H1 (cell line): Measurements from ENCODE around the gene SERINC4. TPM values are rescaled to one million over a fixed set of nuclear protein-coding genes. Genes with fewer than 3 reads are reported as not detected.

ENCODE experiments used
- CTCF ChIA-PET: fragments of 300-600 bp; sonication (Branson Sonifier 250); formaldehyde crosslinking; loops from one replicate; lab custom pipeline; 2021; ENCODE audit not compliant: partially characterized antibody; lab: Charles Lee
- POLR2A ChIA-PET: fragments of 300-600 bp; sonication (Branson Sonifier 250); formaldehyde crosslinking; loops from one replicate; lab custom pipeline; 2021; ENCODE audit warnings: inconsistent platforms; ENCODE audit not compliant: partially characterized antibody; lab: Charles Lee
- DNase-seq, 2 experiments: peaks; one replicate each; pipeline versions ENCODE4 v3.0.0 to v3.0.0-alpha.2; 2010 to 2022; ENCODE audit warnings: low spot score in 2 of 2, low read depth in 1 of 2, mixed read lengths in 1 of 2
- FAIRE-seq: peaks from 2 replicates; lab custom pipeline; 2011; peaks lifted over from hg19 to GRCh38; lab: Jason Lieb, UNC
- H2AFZ ChIP-seq: 2 replicates; pipeline ENCODE4 v1.8.1; 2012; ENCODE audit warnings: low read length, inconsistent platforms
- H2AK5ac ChIP-seq: 2 replicates; pipeline ENCODE4 v1.6.1; 2013; ENCODE audit warnings: low read depth, low read length
- H2BK120ac ChIP-seq: replicated peaks from 2 replicates; pipeline ENCODE3; 2013; ENCODE audit warnings: low read depth, low read length, inconsistent platforms
- H2BK12ac ChIP-seq: 2 replicates; pipeline ENCODE4 v1.6.1; 2013; ENCODE audit warnings: low read depth, low read length
- H2BK15ac ChIP-seq: 2 replicates; pipeline ENCODE4 v1.6.1; 2013; ENCODE audit warnings: low read length
- H2BK20ac ChIP-seq: 2 replicates; pipeline ENCODE4 v1.6.1; 2013; ENCODE audit warnings: low read length
- H2BK5ac ChIP-seq: 2 replicates; pipeline ENCODE4 v1.6.1; 2013; ENCODE audit warnings: low read depth, low read length
- H3K14ac ChIP-seq: 2 replicates; pipeline ENCODE4 v1.6.1; 2013; ENCODE audit warnings: inconsistent platforms; ENCODE audit not compliant: insufficient read length
- H3K18ac ChIP-seq: 2 replicates; pipeline ENCODE4 v1.6.1; 2013; ENCODE audit warnings: low read length; ENCODE audit errors: extremely low read depth
- H3K23ac ChIP-seq: 2 replicates; pipeline ENCODE4 v1.6.1; 2013; ENCODE audit warnings: inconsistent platforms; ENCODE audit not compliant: insufficient read length
- H3K23me2 ChIP-seq: 2 replicates; pipeline ENCODE4 v1.6.1; 2013; ENCODE audit warnings: low read depth, low read length
- H3K27ac ChIP-seq: 2 replicates; pipeline ENCODE4 v1.6.1; 2011; ENCODE audit warnings: low read depth, low read length, inconsistent platforms
- H3K27me3 ChIP-seq, 4 experiments: replicated peaks in 1 of 4; 1 replicate in 1 of 4; 2 replicates in 3 of 4; pipeline versions ENCODE4 v1.6.1 to v1.8.1; 2011 to 2013; ENCODE audit warnings: low read length in 3 of 4, mild to moderate bottlenecking in 3 of 4, inconsistent platforms in 2 of 4, mixed read lengths in 2 of 4, moderate library complexity in 1 of 4; ENCODE audit not compliant: control insufficient read depth in 3 of 4, insufficient read depth in 3 of 4; ENCODE audit errors: extremely low read depth in 1 of 4
- H3K36me3 ChIP-seq, 4 experiments: 2 replicates each; pipeline versions ENCODE4 v1.6.1 to v1.8.1; 2011 to 2013; ENCODE audit warnings: mild to moderate bottlenecking in 4 of 4, low read length in 3 of 4, moderate library complexity in 2 of 4, control low read depth in 1 of 4, inconsistent platforms in 1 of 4; ENCODE audit not compliant: insufficient read depth in 4 of 4, control insufficient read depth in 2 of 4
- H3K4ac ChIP-seq: replicated peaks from 2 replicates; pipeline ENCODE3; 2013; ENCODE audit warnings: low read length, low read depth, mixed read lengths, inconsistent platforms; ENCODE audit not compliant: insufficient read length
- H3K4me1 ChIP-seq, 4 experiments: replicated peaks in 1 of 4; 1 replicate in 1 of 4; 2 replicates in 3 of 4; pipeline versions ENCODE4 v1.6.1 to v1.8.1; 2011 to 2013; ENCODE audit warnings: low read length in 3 of 4, inconsistent platforms in 2 of 4, mixed read lengths in 1 of 4; ENCODE audit not compliant: insufficient read depth in 4 of 4, control insufficient read depth in 3 of 4
- H3K4me2 ChIP-seq, 2 experiments: 2 replicates each; pipeline versions ENCODE4 v1.6.1 to v1.8.1; 2011 to 2013; ENCODE audit warnings: low read depth in 2 of 2, low read length in 2 of 2, control low read depth in 1 of 2, inconsistent platforms in 1 of 2, mild to moderate bottlenecking in 1 of 2; ENCODE audit not compliant: insufficient read depth in 1 of 2
- H3K4me3 ChIP-seq, 4 experiments: fragments of 200-600, 300-600 bp in 1 of 4; sonication (generic), shearing (Covaris generic), sonication (Bioruptor Twin) in 1 of 4; 2 replicates each; pipeline versions ENCODE4 v1.5.1 to v1.8.1; 2011 to 2016; ENCODE audit warnings: low read length in 4 of 4, low read depth in 3 of 4, control low read depth in 2 of 4, inconsistent platforms in 2 of 4, mild to moderate bottlenecking in 2 of 4, mixed read lengths in 1 of 4, moderate library complexity in 1 of 4; ENCODE audit not compliant: insufficient read depth in 2 of 4; ENCODE audit errors: extremely low read depth in 1 of 4
- H3K56ac ChIP-seq: replicated peaks from 2 replicates; pipeline ENCODE3; 2013; ENCODE audit warnings: low read depth, mild to moderate bottlenecking, mixed read lengths, low read length, inconsistent platforms; ENCODE audit not compliant: insufficient read length
- H3K79me1 ChIP-seq: 2 replicates; pipeline ENCODE4 v1.6.1; 2013; ENCODE audit warnings: low read depth, low read length, control low read depth
- H3K79me2 ChIP-seq, 2 experiments: 2 replicates each; pipeline versions ENCODE4 v1.6.1 to v1.8.1; 2012 to 2013; ENCODE audit warnings: low read length in 2 of 2, mild to moderate bottlenecking in 2 of 2, inconsistent platforms in 1 of 2; ENCODE audit not compliant: insufficient read depth in 2 of 2, control insufficient read depth in 1 of 2
- H3K9ac ChIP-seq, 4 experiments: replicated peaks in 1 of 4; 1 replicate in 1 of 4; 2 replicates in 3 of 4; pipeline versions ENCODE4 v1.6.1 to v1.8.1; 2011 to 2013; ENCODE audit warnings: low read depth in 3 of 4, low read length in 3 of 4, control low read depth in 2 of 4, mild to moderate bottlenecking in 2 of 4, moderate library complexity in 2 of 4, inconsistent platforms in 1 of 4; ENCODE audit errors: extremely low read depth in 1 of 4
- H3K9me3 ChIP-seq, 2 experiments: 2 replicates each; pipeline versions ENCODE4 v1.6.1 to v1.8.1; 2012 to 2013; ENCODE audit warnings: mild to moderate bottlenecking in 2 of 2, moderate library complexity in 2 of 2, control low read depth in 1 of 2, inconsistent platforms in 1 of 2, low read depth in 1 of 2, low read length in 1 of 2, mixed read lengths in 1 of 2; ENCODE audit not compliant: insufficient read depth in 2 of 2
- H4K20me1 ChIP-seq, 2 experiments: replicated peaks in 1 of 2; 2 replicates each; pipeline versions ENCODE3 to v1.8.1; 2011 to 2013; ENCODE audit warnings: inconsistent platforms in 2 of 2, low read length in 2 of 2, mild to moderate bottlenecking in 1 of 2; ENCODE audit not compliant: insufficient read depth in 2 of 2, control insufficient read depth in 1 of 2
- H4K5ac ChIP-seq: 2 replicates; pipeline ENCODE4 v1.6.1; 2013; ENCODE audit warnings: low read length, low read depth, mixed read lengths, inconsistent platforms; ENCODE audit not compliant: insufficient read length
- H4K8ac ChIP-seq: 2 replicates; pipeline ENCODE4 v1.8.0; 2013; ENCODE audit warnings: mild to moderate bottlenecking, moderate library complexity, low read length, inconsistent platforms; ENCODE audit not compliant: insufficient read depth; ENCODE audit errors: extremely low read depth
- H4K91ac ChIP-seq: replicated peaks from 2 replicates; pipeline ENCODE3; 2013; ENCODE audit warnings: low read length, mixed read lengths, inconsistent platforms; ENCODE audit not compliant: insufficient read length
- POLR2A ChIP-seq, 2 experiments: IDR thresholded peaks; 1 replicate in 1 of 2; 2 replicates in 1 of 2; pipeline ENCODE4 v1.6.1; 2011; ENCODE audit warnings: low read depth in 2 of 2, low read length in 2 of 2, mild to moderate bottlenecking in 2 of 2; ENCODE audit errors: control extremely low read depth in 1 of 2
- RAD21 ChIP-seq, 2 experiments: IDR thresholded peaks in 1 of 2; conservative IDR thresholded peaks in 1 of 2; 2 replicates each; pipeline ENCODE4 v1.6.1; 2011; ENCODE audit warnings: low read depth in 2 of 2, low read length in 2 of 2, improper control_type of control experiment in 1 of 2, inconsistent platforms in 1 of 2, mild to moderate bottlenecking in 1 of 2, moderate library complexity in 1 of 2
- WGBS, 2 experiments: shearing (Covaris generic) in 1 of 2; methylation state at CpG; one replicate each; pipeline versions ENCODE4 v1.1.6 to v1.1.7; 2013 to 2015; ENCODE audit warnings: low lambda C conversion rate in 2 of 2, mixed read lengths in 2 of 2, inconsistent platforms in 1 of 2, low coverage in 1 of 2, missing lambda C conversion rate in 1 of 2; ENCODE audit not compliant: insufficient replicate concordance in 2 of 2, insufficient coverage in 1 of 2, insufficient read length in 1 of 2; ENCODE audit errors: extremely low coverage in 1 of 2, missing lambda C conversion rate in 1 of 2; 5-methylcytosine and 5-hydroxymethylcytosine counted together
- polyA plus RNA-seq, 7 experiments: library from polyadenylated mRNA; depleted of rRNA in 3 of 7; stranded (reverse) in 5 of 7; unstranded in 2 of 7; fragments of >200 nt in 5 of 7; fragments of 200-250 nt in 2 of 7; gene quantifications; 1 replicate in 5 of 7; 2 replicates in 1 of 7; 4 replicates in 1 of 7; pipeline versions ENCODE4 v1.2.1 to v1.2.3, GENCODE V29; 2011 to 2013; ENCODE audit warnings: missing spikeins in 2 of 7, mixed read lengths in 2 of 7
- total RNA-seq: library from RNA; stranded (reverse); fragmentation: NEBNext Ultra II Directional; extraction: Animal tissue kit (Norgen Biotek cat#: 25700); gene quantifications from 2 replicates; pipeline ENCODE4 v1.2.1, GENCODE V29; 2021

The SERINC4 gene
- total and polyA plus RNA-seq, 2 of the 8 experiments (the other 6 are each of a cell fraction or from before 2014, with no cell fraction given): 0.08 TPM; not detected in 1

- Histone ChIP-seq H3K4me2 (no peak overlapping the region), H3K4me3 (no peak overlapping the region), H3K14ac (no peak overlapping the region), H3K36me3 (peaks cover 26 to 47% (median 39%) of the 10 kb centered on the region in 4 experiments), H2AFZ (no peak overlapping the region), H3K56ac (no peak overlapping the region), H3K23ac (no peak overlapping the region), H4K8ac (no peak overlapping the region), H3K23me2 (peaks cover 12% of the 10 kb centered on the region), H4K20me1 (peaks cover 0 to 3% of the 10 kb centered on the region in 2 experiments), H2BK12ac (no peak overlapping the region), H3K18ac (no peak overlapping the region), H3K79me2 (no peaks in the 10 kb centered on the region), H2BK20ac (no peak overlapping the region), H3K27ac (no peak overlapping the region), H3K4ac (no peak overlapping the region), H2BK120ac (no peak overlapping the region), H2BK5ac (no peak overlapping the region), H2AK5ac (no peak overlapping the region), H3K27me3 (peaks cover 0 to 2% (median 0%) of the 10 kb centered on the region in 4 experiments; a peak in 2 of 7 replicates), H2BK15ac (no peak overlapping the region), H4K5ac (no peak overlapping the region), H3K9me3 (no peaks in the 10 kb centered on the region), H4K91ac (no peak overlapping the region), H3K79me1 (no peaks in the 10 kb centered on the region), H3K4me1 (peaks cover 0 to 12% (median 5%) of the 10 kb centered on the region in 4 experiments; a peak in 5 of 7 replicates), H3K9ac (no peak overlapping the region)
- WGBS, 2 experiments: 94% methylated on average over 4 of the region's 4 CpGs; no CpG with 5 or more reads in 1 of the 2 experiments
- TF ChIP-seq POLR2A (IDR thresholded peaks at IDR 0.05; ENCODE audit: control extremely low read depth in 1 of 2, low read depth in 2 of 2, low read length in 2 of 2): peak in 1 of 2 experiments; percentile 34; a peak in 1 of 3 replicates
- no peak for TF ChIP-seq RAD21 (IDR thresholded peaks at IDR 0.05 in 1 of 2, conservative IDR thresholded peaks at IDR 0.05 in 1 of 2; ENCODE audit: low read depth in 2 of 2, low read length in 2 of 2)
- FAIRE-seq (no peak), DNase-seq (no peak)
- CTCF ChIA-PET: interaction anchor here (0.8 to 1.6 kb wide), 4 partner anchors 15 to 31 kb away, joined by 3 to 4 read pairs (median 4); no protein-coding TSS in a partner anchor
- POLR2A ChIA-PET: interaction anchor here (1.1 to 4.8 kb wide), 6 partner anchors 10 to 29 kb away, joined by 3 to 54 read pairs (median 5); partner anchors contain the start of genes HYPK and SERINC4
Observed at GRCh38 chr15:43774062-43774461, 26.0 kb downstream of the SERINC4 start.
